ENCODE measurements around the gene CDH2.

DNA sequence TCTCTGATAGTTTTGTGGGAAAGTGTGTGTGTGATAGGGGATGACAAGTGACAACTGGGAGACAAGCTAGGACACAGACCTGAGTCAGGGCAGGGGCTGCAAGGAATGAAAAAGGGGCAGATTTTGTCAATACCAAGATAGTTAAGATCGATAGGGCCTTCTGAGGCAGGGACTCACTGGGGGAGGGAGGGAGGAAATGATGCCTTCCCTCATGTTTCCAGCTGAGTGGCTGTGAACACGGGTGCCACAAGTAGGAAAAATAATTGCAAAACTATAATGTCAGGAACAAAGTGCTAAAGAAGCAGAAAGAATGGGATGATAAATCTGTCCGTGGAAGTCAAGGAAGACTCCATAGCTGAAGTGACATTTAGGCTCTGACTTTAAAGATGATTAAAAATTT, 24.2 kb downstream of the CDH2 start:
- TF ChIP-seq, protein P1, sequence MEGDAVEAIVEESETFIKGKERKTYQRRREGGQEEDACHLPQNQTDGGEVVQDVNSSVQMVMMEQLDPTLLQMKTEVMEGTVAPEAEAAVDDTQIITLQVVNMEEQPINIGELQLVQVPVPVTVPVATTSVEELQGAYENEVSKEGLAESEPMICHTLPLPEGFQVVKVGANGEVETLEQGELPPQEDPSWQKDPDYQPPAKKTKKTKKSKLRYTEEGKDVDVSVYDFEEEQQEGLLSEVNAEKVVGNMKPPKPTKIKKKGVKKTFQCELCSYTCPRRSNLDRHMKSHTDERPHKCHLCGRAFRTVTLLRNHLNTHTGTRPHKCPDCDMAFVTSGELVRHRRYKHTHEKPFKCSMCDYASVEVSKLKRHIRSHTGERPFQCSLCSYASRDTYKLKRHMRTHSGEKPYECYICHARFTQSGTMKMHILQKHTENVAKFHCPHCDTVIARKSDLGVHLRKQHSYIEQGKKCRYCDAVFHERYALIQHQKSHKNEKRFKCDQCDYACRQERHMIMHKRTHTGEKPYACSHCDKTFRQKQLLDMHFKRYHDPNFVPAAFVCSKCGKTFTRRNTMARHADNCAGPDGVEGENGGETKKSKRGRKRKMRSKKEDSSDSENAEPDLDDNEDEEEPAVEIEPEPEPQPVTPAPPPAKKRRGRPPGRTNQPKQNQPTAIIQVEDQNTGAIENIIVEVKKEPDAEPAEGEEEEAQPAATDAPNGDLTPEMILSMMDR (IDR thresholded peaks at IDR 0.05) = no peak
- no peak for TF ChIP-seq POLR2A (IDR thresholded peaks at IDR 0.05)
- TF ChIP-seq POLR2AphosphoS5 (IDR thresholded peaks at IDR 0.05; ENCODE audit: insufficient read depth in 1 of 2, low read depth in 1 of 2) = no peak
